CD4-positive, alpha-beta T cell treated with Interleukin-2 at 100 ng/mL for 4 hours (primary cell): Measurements from ENCODE around the gene PCDH9.

Experiments used
- DNase-seq: peaks from one replicate; pipeline ENCODE4 v3.0.0-alpha.2; 2020; ENCODE audit warnings: low spot score

PCDH9 gene

GRCh38 chr13:67229481-67230403 is at the start of gene PCDH9:
PCDH9 (minus strand) TSS chr13:67230336; CDS start chr13:67228440, 1,896 bp downstream.
- DNase-seq, result no peak

DNA sequence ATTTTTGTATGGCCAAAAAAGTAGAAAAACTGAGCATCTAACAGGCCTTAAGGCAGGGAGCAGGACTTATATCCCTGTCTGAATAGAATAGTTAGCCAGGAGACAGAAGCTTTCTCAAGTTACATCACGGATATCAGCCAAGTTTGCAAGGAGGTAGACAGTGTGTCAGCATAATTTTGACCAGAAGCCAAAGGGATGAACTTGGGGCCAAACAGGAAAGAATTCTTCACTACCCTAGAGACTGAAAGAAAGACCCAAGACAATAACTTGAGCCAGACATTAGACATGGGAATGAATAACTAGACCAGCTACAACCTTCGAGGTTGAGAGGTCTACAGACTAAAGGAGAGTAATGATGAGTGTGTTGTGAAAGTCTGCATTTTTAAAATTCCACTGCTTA is 48.1 kb upstream of the PCDH9 start:
- no peak for DNase-seq

- no peak for DNase-seq
Measured at GRCh38 chr13:67277581-67277980, 47.4 kb upstream of the PCDH9 start.

GRCh38 chr13:67275351-67275960 is 45.3 kb upstream of the PCDH9 start:
- DNase-seq, result no peak

DNA sequence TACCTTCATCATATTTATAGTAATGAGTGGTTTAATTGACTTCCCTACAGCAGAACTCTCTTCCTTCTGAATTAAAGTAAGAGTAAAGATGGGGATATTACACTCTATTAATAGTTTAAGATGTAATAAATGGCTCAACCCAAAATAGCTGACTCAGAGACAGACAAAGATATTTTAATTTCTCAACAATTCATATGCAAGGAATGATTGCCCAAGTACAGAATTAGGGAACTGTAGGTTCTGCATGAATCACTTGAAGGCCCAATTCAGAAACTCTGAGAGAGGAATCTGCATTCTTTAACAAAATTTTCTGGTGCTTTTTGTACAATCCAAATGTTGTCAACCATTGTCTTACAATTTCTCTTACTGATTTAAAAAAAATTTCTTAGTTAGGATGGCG is 42.9 kb upstream of the PCDH9 start:
- no peak for DNase-seq

DNA sequence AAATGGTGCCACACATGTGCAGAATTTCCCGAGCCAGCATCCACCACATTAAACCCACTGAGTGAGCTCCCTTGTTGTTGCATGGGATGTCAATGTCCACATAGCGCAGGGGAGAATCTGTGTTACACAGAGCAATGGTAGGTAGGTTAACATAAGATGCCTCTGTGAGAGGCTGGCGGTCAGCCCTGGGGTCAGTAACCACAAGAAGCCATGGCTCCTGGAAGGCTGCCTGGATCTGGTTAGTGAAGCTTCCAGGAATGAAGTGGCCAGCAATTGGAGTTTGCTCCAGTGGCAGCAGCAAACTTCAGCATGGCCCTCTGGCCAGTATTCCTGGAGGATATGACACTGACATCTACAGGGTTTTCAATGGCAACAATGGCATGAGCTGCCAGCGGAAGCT is 37.0 kb upstream of the PCDH9 start:
- no peak for DNase-seq

- no peak for DNase-seq
Measured at GRCh38 chr13:67259208-67259607, 29.1 kb upstream of the PCDH9 start.

DNA sequence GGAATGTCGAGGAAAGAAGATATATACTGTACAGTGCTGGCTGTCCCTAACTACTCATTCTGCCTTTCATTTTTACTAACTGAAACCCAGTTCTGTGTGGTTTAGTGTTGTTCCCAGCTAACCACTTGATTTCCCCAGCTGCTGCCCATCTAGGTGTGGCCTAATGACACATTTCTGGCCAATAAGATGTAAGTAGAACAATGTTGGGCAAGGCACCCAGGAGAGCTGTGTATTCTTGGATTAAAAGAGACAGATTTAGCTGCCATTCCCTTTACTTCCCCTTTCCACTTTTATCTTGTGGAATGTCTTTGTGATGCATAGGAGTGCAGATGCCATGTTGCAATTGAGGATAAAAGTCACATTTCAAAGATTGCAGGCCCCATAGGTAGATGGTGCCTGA is 28.3 kb upstream of the PCDH9 start:
- DNase-seq, result no peak

DNA sequence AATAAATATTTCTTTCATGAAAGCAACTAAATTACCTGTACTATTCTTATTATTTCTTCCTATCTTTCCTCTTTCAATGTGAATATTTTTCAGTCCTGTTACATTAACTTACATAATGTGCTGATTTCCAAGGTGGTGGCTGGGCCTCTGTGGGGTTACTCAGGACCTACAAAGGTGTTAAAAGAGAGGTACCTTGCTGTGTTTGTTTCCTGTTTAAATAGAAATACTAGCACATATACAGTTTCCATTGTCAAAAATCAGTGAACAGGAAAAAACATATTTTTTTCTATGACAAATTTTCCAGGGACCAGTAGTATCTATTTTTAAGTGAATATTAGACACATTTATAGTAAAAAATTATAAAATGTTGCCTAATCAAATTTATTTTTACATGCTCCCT is 8.7 kb upstream of the PCDH9 start:
- DNase-seq, result no peak

GRCh38 chr13:67238277-67238859 is 8.2 kb upstream of the PCDH9 start:
- peak; percentile 53 for DNase-seq

DNA sequence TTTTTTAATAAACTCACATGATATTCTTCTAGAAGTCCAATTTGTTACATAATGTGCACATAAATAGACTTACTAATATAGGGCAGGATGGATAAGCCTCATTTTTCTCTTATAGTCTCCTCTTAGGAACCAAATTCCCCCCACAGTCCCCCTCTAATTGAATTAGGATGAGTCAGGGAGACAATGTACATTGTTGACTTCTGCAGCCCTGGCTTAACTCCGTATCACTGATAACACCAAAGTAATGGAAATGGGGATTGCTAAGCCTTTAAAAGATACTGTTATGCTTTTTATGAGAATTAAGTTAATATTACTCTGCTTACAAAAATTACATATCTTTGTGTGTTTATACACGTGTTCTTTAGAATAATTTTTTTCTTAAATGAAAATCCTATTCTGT is 5.1 kb upstream of the PCDH9 start:
- no peak for DNase-seq

GRCh38 chr13:67232384-67232783 is 2.2 kb upstream of the PCDH9 start:
- no peak for DNase-seq

DNA sequence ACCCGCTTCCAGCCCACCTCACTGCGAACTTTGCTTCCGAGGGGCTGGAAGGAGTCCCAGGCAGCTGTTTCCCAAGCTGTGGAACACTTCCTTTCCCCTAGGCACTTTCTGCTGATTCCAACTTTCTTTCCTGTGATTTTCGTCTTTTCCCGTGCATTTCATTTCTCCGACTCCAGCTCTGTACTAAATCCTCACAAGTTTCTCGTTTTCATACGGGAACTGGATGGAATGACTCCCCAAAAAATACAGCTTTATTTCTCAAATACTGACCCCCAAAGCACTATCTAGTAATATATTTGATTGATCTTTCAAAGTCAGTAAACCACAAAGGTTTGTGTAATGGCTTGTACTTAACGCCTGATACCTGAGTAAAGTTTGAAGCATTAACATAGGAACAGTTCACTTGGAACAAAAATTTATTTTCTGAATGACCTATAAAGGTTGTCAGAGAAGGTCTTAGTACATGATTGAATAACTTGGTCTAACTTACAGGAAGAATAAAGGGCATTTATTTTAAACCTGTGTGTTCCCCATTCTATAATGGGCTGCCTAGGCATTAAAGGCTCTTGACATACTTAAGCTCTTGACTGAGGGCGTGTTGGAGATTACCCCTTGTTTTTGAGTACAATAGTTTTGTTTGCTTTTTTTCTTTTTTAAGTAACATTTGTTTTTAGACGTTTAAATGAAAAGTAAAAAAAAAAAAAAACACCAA is 1.3 kb upstream of the PCDH9 start:
- DNase-seq, result no peak

- peak; percentile 79 for DNase-seq
Measured at GRCh38 chr13:67230404-67231288, 510 bp upstream of the PCDH9 start.

DNA sequence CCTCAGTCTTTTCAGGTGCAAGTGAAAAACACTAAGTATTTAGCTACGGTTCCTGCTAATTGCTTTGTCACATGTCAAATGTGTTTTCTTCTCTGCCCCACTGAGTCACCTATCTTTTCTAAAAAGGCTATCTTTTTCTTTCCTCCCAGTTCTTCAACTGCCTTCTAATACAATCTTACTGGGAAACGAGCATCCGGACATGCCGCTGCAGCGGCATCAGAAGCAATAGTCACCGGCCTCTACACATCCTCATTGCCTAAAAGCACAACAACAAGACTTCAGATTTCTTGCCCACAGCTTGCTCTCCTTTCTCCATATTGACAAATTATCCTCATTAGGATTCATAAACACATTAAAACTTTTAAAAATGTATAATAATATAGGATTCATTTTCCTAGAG is 1.2 kb downstream of the PCDH9 start:
- DNase-seq, result no peak

DNA sequence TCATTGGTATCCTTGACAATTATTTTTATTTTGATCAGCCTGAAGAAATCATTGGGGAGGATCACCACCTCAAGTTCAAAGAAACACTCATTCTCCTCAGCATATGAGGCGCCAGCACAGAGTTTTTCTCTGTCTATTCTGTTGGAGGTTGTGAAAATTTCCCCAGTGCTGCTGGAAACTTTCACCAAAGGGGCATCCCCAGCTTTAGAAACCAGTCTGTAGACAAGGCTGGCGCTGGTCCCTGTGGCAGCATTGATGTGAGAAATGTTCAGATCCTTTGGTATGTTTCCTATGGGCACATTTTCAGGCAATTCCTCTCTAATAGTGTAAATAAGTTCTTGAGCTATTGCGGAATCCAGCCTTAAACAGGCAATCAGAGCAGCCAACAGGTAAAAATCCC is 2.1 kb downstream of the PCDH9 start:
- no peak for DNase-seq

- DNase-seq, result no peak
Measured at GRCh38 chr13:67227131-67227983, 2.8 kb downstream of the PCDH9 start.

DNA sequence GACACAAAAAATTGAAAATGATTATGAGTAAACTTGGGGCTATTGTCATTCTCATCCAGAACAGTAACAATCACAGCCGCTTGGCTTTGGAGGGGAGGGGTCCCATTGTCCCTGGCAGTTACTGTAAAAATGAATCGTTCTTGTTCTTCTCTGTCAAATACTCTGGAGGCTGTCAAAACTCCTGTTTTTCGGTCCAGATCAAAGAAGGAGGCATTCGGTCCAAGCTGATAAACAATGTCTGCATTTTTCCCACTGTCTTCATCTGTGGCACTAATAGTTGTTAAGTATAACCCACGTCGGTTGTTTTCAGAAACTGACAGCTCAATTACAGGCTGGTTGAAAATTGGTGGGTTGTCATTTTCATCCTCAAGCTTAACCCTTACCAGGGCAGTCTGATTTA is 3.4 kb downstream of the PCDH9 start:
- DNase-seq, result no peak

DNA sequence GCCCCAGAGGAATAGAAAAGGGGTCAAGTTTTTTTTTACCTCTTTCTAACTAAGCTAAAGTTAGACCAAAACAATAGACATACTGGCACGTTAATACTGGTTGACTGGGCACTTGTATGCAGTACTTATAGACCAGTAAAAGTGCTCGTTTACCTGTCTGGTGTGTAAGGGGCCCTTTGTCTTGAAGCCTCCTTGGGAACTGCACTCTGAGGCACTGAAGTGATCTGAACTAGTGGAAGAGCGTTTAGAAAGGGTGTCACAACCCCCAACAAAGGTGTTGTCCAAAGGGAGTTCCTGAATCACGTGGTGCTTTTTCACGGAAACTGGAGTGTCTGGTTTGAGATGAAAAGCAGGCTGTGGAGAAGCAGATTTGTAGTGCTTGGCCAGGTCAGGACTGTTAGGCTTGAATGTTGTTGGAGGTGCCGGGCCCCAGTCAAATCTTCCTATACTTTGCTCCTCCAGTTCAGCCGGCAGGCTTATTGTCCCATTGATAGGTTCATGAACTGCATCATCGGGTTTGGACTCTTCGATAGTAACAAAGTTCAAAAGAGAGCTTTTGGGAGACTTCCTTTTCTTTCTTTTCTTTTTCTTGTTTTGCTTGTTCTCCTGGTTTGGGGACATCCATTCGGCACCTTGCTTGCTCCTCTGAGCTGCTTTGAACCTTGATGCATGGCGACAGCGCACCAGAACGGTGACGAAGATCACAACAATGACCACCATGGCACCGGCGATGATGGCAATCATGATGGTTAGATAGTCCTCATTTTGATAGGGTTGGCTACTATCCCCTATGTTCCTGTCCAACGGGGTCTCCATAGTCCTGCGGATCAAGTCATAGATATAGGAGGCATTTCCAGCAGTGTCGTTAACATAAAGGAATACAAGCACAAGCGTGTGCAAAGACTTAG is 4.6 kb downstream of the PCDH9 start:
- DNase-seq, result no peak
